HG03558 (cell line): Measurements from ENCODE around the gene CDK17.

Experiments used
- ATAC-seq: cut with Tn5 transposase; IDR thresholded peaks from one replicate; pipeline ENCODE4 v1.9.1; 2021; ENCODE audit warnings: moderate number of reproducible peaks; ENCODE audit not compliant: unreplicated experiment; ENCODE audit errors: extremely low read depth

The CDK17 gene

GRCh38 chr12:96246926-96247505, 153.2 kb downstream of the CDK17 start:
- no peak for ATAC-seq

GRCh38 chr12:96244826-96245225, 155.4 kb downstream of the CDK17 start:
- no peak for ATAC-seq

GRCh38 chr12:96242597-96242996, 157.6 kb downstream of the CDK17 start:
- ATAC-seq, result no peak

GRCh38 chr12:96241846-96242256, 158.4 kb downstream of the CDK17 start:
- no peak for ATAC-seq

- ATAC-seq, result no peak
Observed at GRCh38 chr12:96241431-96241830, 158.8 kb downstream of the CDK17 start.

- ATAC-seq, result no peak
Observed at GRCh38 chr12:96240656-96241055, 159.6 kb downstream of the CDK17 start.

- no peak for ATAC-seq
Observed at GRCh38 chr12:96239711-96240635, 160.3 kb downstream of the CDK17 start.

GRCh38 chr12:96238336-96239047, 161.7 kb downstream of the CDK17 start:
- ATAC-seq, result no peak

GRCh38 chr12:96237465-96238077, 162.7 kb downstream of the CDK17 start:
- no peak for ATAC-seq

GRCh38 chr12:96237035-96237434, 163.2 kb downstream of the CDK17 start:
- no peak for ATAC-seq

- ATAC-seq, result no peak
Observed at GRCh38 chr12:96236221-96236822, 163.9 kb downstream of the CDK17 start.

- no peak for ATAC-seq
Observed at GRCh38 chr12:96235484-96235826, 164.8 kb downstream of the CDK17 start.

GRCh38 chr12:96234591-96235483, 165.4 kb downstream of the CDK17 start:
- ATAC-seq, result no peak

- no peak for ATAC-seq
Observed at GRCh38 chr12:96233939-96234461, 166.2 kb downstream of the CDK17 start.

- no peak for ATAC-seq
Observed at GRCh38 chr12:96233168-96233567, 167.1 kb downstream of the CDK17 start.

- ATAC-seq, result no peak
Observed at GRCh38 chr12:96230646-96231045, 169.6 kb downstream of the CDK17 start.

- ATAC-seq, result no peak
Observed at GRCh38 chr12:96228566-96229248, 171.5 kb downstream of the CDK17 start.
